ENCODE measurements around the gene SHMT2.

Gene SHMT2

DNA sequence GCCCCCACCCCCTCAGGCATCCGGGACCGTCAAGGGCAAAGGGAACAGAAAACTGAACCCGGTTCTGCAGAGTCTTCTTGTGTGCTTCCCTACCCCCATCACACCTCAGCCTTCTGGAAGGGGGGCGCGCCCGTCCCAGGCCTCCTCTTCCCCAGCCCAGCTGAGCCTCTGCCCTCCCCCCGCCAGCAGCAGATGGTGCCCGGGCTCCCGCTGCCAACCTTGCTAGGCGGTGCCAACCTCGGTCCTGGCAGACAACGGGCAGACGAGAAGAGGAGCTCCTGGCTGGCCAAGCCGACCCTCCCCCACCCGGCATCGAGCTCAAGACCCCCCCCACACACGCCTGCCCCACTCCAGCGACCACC is 12.8 kb downstream of the SHMT2 start:
- Mint-ChIP-seq H3K27ac (no peak overlapping the region), H3K4me1 (ENCODE audit: low read depth) (peaks cover 41% of the 10 kb centered on the region), H3K27me3 (ENCODE audit: low read depth) (peaks cover 59% of the 10 kb centered on the region), H3K36me3 (ENCODE audit: low read depth) (peaks cover 11% of the 10 kb centered on the region), H3K4me3 (no peak overlapping the region), H3K9me3 (no peaks in the 10 kb centered on the region)

GRCh38 chr12:57242691-57243454 is 13.4 kb downstream of the SHMT2 start:
- H3K36me3 Mint-ChIP-seq (ENCODE audit: low read depth), result peaks cover 7% of the 10 kb centered on the region
- H3K27ac Mint-ChIP-seq, result peak overlapping the region; percentile 59
- peak overlapping the region; percentile 73 for H3K4me3 Mint-ChIP-seq
- H3K4me1 Mint-ChIP-seq (ENCODE audit: low read depth), result peaks cover 37% of the 10 kb centered on the region
- H3K27me3 Mint-ChIP-seq (ENCODE audit: low read depth), result peaks cover 54% of the 10 kb centered on the region
- no peaks in the 10 kb centered on the region for H3K9me3 Mint-ChIP-seq

DNA sequence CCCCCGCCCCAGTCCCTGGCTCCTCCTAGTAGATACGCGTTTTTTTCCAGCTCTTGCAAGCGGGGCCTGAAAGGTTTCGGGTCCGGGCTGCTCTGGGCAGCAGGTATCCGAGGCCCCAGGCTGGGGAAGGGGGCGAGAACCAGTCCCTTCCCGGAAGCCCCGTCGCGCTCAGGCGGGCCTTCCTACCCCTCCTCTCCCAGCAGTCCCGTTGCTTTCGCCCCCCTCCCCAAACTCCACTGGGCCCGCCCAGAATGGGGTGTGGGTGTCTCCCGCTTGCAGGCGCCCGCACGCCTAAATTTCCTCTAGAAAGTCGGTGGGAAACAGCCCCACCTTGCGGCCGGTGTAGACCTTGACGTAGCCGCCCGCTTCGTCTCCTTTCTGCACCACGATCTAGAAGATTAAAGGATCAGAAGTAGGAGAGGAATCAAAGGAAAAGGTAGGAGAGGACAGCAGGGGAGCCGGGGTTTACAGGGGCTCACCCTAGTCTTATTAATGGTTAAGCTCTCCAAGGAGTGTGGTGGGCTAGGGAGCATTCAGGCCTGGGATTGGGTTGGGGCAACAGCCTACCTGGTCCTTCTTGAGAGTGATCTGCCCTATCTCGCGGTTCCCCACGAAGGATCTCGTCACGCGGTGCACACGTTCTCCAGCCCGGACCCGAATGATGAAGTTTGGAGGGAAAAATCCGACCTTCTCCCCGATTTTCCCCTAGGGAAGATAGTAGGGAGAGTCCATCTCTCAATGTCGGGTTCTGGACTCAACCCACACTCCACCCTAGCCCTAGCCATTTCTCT is 14.2 kb downstream of the SHMT2 start:
- peaks cover 9% of the 10 kb centered on the region for H3K36me3 Mint-ChIP-seq (ENCODE audit: low read depth)
- no peaks in the 10 kb centered on the region for H3K9me3 Mint-ChIP-seq
- H3K4me3 Mint-ChIP-seq, result peak overlapping the region; percentile 73
- peak overlapping the region; percentile 68 for H3K27ac Mint-ChIP-seq
- H3K27me3 Mint-ChIP-seq (ENCODE audit: low read depth), result peaks cover 48% of the 10 kb centered on the region
- peaks cover 36% of the 10 kb centered on the region for H3K4me1 Mint-ChIP-seq (ENCODE audit: low read depth)

DNA sequence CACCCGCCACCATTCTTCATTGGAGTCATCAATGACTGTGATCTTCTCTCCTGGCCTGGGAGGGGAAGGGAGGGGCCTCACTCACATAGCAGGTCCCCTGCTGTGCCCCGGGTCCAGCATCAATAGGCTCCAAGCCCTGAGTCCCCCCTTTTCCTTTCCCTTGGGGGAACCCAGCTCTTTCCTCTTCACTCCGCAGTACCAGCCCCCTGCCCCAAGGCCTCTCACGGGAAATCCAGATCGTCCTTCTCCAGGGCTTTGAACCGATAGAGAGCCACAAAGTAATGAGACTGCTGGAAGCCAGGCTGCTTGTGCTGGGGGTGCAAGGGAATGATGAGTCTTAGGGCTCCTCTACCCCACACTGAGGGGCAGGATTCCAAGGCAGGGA is 14.8 kb downstream of the SHMT2 start:
- Mint-ChIP-seq H3K4me1 (ENCODE audit: low read depth) (peaks cover 38% of the 10 kb centered on the region), H3K27ac (peak overlapping the region; percentile 68), H3K4me3 (peak overlapping the region; percentile 59), H3K27me3 (ENCODE audit: low read depth) (peaks cover 45% of the 10 kb centered on the region), H3K36me3 (ENCODE audit: low read depth) (peaks cover 11% of the 10 kb centered on the region), H3K9me3 (no peaks in the 10 kb centered on the region)

- H3K27ac Mint-ChIP-seq, result no peak overlapping the region
- H3K36me3 Mint-ChIP-seq (ENCODE audit: low read depth), result peaks cover 7% of the 10 kb centered on the region
- no peak overlapping the region for H3K4me3 Mint-ChIP-seq
- peaks cover 20% of the 10 kb centered on the region for H3K4me1 Mint-ChIP-seq (ENCODE audit: low read depth)
- H3K27me3 Mint-ChIP-seq (ENCODE audit: low read depth), result peaks cover 22% of the 10 kb centered on the region
- no peaks in the 10 kb centered on the region for H3K9me3 Mint-ChIP-seq
These were observed 17.5 kb downstream of the SHMT2 start for GRCh38 chr12:57247041-57247440.

- no peak overlapping the region for H3K27ac Mint-ChIP-seq
- peaks cover 10% of the 10 kb centered on the region for H3K4me1 Mint-ChIP-seq (ENCODE audit: low read depth)
- H3K9me3 Mint-ChIP-seq, result no peaks in the 10 kb centered on the region
- H3K27me3 Mint-ChIP-seq (ENCODE audit: low read depth), result peaks cover 4% of the 10 kb centered on the region
- H3K4me3 Mint-ChIP-seq, result peak overlapping the region; percentile 36
- H3K36me3 Mint-ChIP-seq (ENCODE audit: low read depth), result peaks cover 8% of the 10 kb centered on the region
These were observed 19.6 kb downstream of the SHMT2 start for GRCh38 chr12:57248934-57249742.

- Mint-ChIP-seq H3K4me1 (ENCODE audit: low read depth) (peaks cover 9% of the 10 kb centered on the region), H3K36me3 (ENCODE audit: low read depth) (peaks cover 12% of the 10 kb centered on the region), H3K27me3 (ENCODE audit: low read depth) (no peaks in the 10 kb centered on the region), H3K9me3 (no peaks in the 10 kb centered on the region), H3K27ac (no peak overlapping the region), H3K4me3 (no peak overlapping the region)
These were observed 21.0 kb downstream of the SHMT2 start for GRCh38 chr12:57250541-57250940.

- H3K27ac Mint-ChIP-seq, result no peak within 1 kb of the TSS
- no peak within 1 kb of the TSS for H3K4me3 Mint-ChIP-seq
- no peaks in the 10 kb centered on the region for H3K9me3 Mint-ChIP-seq
- peaks cover 15% of the 10 kb centered on the region for H3K36me3 Mint-ChIP-seq (ENCODE audit: low read depth)
- no peaks in the 10 kb centered on the region for H3K27me3 Mint-ChIP-seq (ENCODE audit: low read depth)
- H3K4me1 Mint-ChIP-seq (ENCODE audit: low read depth), result peaks cover 9% of the 10 kb centered on the region
These were observed 21.4 kb downstream of the SHMT2 start, which contains the start of gene STAC3 for GRCh38 chr12:57250956-57251355. STAC3 (minus strand) TSS chr12:57251187; CDS start chr12:57249636, 1,551 bp downstream.

DNA sequence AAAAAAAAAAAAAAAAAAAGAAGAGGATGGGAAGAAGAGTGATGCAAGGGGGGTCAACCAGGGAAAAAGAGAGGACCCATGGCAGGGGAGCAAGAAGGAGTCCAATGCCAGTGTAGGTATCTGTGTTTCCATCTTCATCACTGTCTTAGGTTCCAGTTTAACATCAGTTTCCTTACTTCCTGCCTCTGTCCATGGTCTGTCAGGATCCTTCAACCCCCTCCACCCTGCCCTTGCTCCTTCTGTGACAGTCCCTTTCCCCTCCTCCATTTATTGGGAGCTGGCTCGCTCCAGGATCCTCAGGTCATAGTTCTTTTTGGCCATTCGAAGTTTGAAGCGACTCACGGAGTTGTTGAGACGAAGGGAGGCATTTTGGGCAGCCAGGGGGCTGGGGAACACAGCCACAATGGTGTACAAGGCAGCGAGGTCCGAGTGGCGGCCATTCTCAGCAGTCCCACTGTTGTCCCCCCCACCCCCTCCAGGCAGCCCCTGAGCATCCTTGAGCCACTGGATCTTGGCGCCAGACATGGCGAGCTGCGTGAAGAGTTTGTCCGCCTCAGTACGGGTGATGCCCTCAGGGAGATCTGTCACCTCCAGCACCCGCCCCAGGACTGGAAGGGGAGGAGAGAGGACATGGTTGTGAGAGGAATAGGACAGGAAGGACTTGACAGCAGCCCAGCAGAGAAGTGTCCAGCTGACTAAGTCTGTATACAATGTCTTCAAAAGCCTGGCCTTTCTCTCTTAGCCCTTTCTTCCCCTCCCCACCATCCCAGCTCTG is 25.2 kb downstream of the SHMT2 start:
- Mint-ChIP-seq H3K27me3 (ENCODE audit: low read depth) (no peaks in the 10 kb centered on the region), H3K27ac (no peak overlapping the region), H3K4me1 (ENCODE audit: low read depth) (no peaks in the 10 kb centered on the region), H3K9me3 (no peaks in the 10 kb centered on the region), H3K36me3 (ENCODE audit: low read depth) (peaks cover 23% of the 10 kb centered on the region), H3K4me3 (no peak overlapping the region)

DNA sequence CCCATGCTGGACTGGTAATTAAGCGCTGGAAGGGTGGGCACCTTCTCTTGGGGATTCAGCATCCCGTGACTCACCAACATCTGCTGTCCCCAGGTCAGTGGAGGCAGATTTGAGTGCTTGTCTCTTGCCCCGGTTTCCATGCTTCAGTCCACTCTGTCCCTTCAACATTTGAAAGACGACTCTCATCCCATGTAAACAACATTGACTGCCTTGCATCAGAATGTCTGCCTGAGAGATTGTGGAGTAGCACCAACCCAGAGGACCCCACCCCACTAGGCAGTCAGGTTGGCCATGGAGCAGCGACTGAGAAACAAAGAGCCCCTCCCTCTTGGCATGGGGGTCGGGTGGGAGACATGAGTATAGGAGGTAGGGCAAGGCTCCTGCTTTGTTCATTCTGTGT is 26.4 kb downstream of the SHMT2 start:
- Mint-ChIP-seq H3K9me3 (no peaks in the 10 kb centered on the region), H3K4me1 (ENCODE audit: low read depth) (no peaks in the 10 kb centered on the region), H3K36me3 (ENCODE audit: low read depth) (peaks cover 30% of the 10 kb centered on the region), H3K27ac (no peak overlapping the region), H3K4me3 (no peak overlapping the region), H3K27me3 (ENCODE audit: low read depth) (no peaks in the 10 kb centered on the region)

DNA sequence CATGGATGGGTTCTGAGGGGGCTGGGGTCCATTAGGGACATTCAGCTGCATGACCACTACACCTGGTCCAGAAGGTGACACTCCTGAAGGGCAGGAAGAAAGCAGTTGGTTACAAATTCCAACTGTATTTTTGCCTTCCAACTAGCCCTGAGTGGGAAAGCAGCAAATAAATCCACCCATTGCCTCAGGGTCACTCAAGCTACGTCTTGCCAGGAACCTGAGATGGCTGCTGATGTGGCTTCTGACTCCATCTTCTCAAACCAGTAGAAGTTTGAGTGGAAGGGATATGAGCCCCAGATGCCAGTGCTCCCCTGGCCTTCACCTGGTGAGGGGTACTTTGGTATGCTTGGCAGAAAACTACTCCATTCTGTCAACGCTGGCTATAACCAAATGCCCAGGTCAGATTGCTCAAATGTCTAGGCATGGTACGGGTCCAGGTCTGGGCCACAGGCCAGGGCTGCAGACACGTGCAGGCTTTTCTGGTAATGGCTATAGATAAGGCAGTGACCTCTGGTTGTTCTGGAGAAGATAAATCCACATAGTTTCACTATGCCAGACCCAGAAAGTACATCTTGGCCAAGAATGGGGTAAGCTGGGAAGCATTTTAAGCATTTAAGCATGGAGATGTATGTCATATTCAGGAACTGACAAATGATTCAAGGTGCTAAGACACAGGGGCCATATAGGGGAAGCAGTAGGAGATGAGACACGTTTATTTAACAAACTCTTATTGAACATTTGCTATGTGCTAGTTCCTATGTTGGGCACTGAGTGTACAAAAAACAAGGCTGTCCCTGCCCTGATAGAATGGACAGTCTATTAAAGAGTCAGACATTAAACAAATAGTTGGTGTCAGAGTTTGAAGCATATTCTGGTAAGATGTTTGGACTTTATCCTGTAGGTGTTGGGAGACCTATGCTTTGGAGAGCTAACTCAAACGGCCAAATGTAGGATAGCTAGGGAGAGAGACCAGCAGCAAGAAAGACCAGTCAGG is 29.8 kb downstream of the SHMT2 start:
- H3K27me3 Mint-ChIP-seq (ENCODE audit: low read depth), result no peaks in the 10 kb centered on the region
- H3K4me1 Mint-ChIP-seq (ENCODE audit: low read depth), result peaks cover 4% of the 10 kb centered on the region
- no peak overlapping the region for H3K4me3 Mint-ChIP-seq
- peaks cover 33% of the 10 kb centered on the region for H3K36me3 Mint-ChIP-seq (ENCODE audit: low read depth)
- no peak overlapping the region for H3K27ac Mint-ChIP-seq
- no peaks in the 10 kb centered on the region for H3K9me3 Mint-ChIP-seq

- Mint-ChIP-seq H3K4me1 (ENCODE audit: low read depth) (peaks cover 4% of the 10 kb centered on the region), H3K27me3 (ENCODE audit: low read depth) (no peaks in the 10 kb centered on the region), H3K36me3 (ENCODE audit: low read depth) (peaks cover 32% of the 10 kb centered on the region), H3K27ac (no peak overlapping the region), H3K9me3 (no peaks in the 10 kb centered on the region), H3K4me3 (no peak overlapping the region)
These were observed 30.9 kb downstream of the SHMT2 start for GRCh38 chr12:57260366-57260765.

GRCh38 chr12:57261428-57261865 is 31.9 kb downstream of the SHMT2 start:
- Mint-ChIP-seq H3K4me3 (no peak overlapping the region), H3K36me3 (ENCODE audit: low read depth) (peaks cover 24% of the 10 kb centered on the region), H3K4me1 (ENCODE audit: low read depth) (peaks cover 4% of the 10 kb centered on the region), H3K27ac (no peak overlapping the region), H3K27me3 (ENCODE audit: low read depth) (no peaks in the 10 kb centered on the region), H3K9me3 (no peaks in the 10 kb centered on the region)
